Medulla oblongata (tissue), 1 donor: ENCODE measurements around the gene PAK1IP1.
A peak's percentile ranks its signal among the peaks of the same experiment; 100 is the strongest.
"Not testable (repeated sequence)": the region's sequence is repeated elsewhere in the genome, so short reads cannot be mapped to it uniquely, and the experiment has no call there.

Experiments used
- DNase-seq: peaks from one replicate; pipeline ENCODE4 v3.0.0-alpha.2; 2015; ENCODE audit errors: extremely low spot score

The PAK1IP1 gene

DNA sequence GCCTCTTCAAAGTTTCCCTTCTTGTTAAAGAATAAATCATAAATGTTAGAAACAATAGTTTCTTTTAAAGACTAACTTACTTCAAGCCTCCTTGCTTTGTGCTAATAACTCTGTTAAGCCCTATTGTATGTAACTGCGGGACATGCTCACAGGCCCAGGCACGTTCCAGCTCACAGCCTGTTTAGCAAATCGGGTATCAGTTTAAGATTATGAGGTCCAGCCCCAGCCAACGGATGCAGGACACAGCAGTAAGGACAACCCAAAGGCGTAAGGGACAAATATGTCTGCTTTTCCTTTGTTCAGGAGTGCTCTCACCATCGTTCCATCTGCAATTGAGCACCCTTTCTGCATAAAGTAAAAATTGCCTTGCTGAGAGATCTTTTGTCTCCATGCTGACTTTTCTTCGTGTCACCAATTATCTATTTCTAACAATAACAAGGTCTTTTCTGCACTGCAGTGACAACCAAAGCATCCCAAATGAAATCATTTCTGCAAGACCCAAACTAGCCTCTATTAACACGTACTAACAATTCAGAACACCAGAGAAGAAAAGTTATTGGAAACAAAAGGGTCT lies 1.7 kb upstream of the PAK1IP1 start:
- no peak for DNase-seq

DNA sequence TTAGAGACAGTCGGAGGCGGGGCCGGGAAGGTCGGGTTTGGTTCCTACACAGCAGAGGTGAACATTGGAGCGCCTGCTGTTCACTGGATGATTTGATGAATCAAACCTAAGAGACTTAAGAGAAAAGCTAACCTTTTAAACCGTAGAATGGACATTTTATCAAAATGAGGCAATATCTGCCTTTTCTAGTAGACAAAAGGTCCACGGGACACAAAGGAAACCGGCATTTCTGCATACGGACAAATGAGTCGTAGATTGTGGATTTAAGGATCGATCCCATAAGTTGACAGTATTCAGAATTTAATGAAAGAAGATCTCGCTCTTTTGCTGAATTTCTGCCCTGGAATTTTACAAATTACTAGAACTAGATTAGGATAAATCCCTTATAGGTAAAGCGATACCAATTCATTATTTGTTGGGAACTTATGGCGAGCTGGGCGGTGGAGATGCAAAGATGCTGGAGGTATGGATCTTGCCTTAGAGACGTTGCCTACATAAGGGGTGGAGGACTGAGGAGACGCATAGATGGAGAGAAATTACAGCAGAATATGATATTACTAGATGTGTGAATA lies 400 bp downstream of the PAK1IP1 start:
- DNase-seq: no peak

DNA sequence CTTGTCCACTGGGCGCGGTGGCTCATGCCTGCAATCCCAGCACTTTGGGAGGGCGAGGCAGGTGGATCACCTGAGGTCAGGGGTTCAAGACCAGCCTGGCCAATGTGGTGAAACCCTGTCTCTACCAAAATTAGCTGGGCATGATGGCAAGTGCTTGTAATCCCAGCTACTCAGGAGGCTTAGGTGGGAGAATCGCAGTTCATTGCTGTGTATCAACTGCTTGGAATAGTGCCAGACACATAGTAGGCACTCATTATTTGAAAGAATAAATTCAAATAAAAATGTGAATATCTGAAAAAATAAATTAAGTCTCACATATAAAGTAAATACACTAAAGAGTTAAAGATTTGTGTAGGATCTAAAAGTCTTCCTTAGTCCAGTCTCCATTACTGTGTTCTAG lies 1.9 kb downstream of the PAK1IP1 start:
- DNase-seq: no peak

DNA sequence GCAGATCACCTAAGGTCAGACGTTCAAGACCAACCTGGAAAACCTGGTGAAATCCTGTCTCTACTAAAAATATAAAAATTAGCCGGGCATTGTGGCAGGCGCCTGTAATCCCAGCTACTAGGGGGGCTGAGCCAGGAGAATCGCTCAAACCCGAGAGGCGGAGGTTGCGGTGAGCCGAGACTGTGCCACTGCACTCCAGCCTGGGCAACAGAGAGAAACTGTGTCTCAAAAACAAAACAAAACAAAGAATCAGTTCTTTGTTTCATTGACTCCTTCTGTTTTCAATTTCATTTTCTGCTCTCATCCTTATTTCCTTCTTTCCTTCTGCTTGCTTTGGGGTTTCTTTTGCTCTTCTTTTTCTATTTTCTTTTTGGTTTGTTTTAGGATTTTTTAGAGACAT lies 19.2 kb downstream of the PAK1IP1 start:
- no peak for DNase-seq

GRCh38 chr6:10719296-10719963 lies 24.7 kb downstream of the PAK1IP1 start:
- DNase-seq: no peak

DNA sequence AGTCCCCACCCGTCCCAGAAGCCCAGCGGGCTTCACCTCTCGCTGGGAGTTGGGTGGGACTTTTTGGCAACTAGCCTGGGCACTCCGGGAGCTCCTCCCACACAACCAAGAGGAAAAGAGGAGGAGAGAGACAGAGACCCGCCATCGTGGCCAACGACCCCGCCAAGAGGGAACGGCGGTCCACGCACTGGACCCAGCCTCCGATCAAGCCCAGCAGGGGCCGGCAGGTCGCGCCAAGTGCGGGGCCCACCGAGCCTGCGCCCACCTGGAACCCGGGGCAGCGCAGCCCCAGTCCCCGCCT lies 25.1 kb downstream of the PAK1IP1 start:
- no peak for DNase-seq

GRCh38 chr6:10720265-10720959 lies 25.6 kb downstream of the PAK1IP1 start:
- DNase-seq: peak; percentile 16

- DNase-seq: not testable (repeated sequence)
Measured at GRCh38 chr6:10720960-10721849, 26.4 kb downstream of the PAK1IP1 start.

DNA sequence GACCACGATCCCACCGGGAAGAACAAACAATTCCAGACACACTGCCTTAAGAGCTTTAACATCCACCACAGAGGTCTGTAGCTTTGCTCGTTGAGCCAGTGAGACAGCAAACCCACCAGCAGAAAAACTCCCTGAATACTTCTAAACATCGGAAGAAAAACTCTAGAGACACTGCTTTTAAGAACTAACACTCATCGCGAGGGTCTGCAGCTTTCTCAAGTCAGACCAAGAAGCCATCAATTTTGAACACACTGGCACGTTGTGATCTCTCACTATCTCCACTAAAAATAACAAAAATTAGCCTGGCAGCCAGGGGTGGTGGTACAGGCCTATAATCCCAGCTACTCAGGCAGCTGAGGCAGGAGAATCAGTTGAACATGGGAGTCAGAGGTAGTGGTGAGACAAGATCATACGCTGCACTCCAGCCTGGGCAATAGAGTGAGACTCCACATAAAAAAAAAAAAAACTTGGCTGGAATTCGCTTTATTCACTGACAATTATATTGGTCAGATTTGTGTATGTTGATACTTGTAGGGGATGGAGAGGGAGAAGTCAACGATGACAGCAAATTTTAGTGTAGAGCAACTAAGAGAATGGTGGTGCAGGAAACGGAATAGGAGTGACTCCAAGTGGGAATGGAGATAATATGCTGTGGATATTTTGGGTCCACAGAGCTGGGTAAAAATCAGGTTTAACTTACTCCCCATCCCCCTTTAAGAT lies 27.2 kb downstream of the PAK1IP1 start:
- no peak for DNase-seq

GRCh38 chr6:10722570-10722819 lies 27.7 kb downstream of the PAK1IP1 start:
- DNase-seq: no peak

DNA sequence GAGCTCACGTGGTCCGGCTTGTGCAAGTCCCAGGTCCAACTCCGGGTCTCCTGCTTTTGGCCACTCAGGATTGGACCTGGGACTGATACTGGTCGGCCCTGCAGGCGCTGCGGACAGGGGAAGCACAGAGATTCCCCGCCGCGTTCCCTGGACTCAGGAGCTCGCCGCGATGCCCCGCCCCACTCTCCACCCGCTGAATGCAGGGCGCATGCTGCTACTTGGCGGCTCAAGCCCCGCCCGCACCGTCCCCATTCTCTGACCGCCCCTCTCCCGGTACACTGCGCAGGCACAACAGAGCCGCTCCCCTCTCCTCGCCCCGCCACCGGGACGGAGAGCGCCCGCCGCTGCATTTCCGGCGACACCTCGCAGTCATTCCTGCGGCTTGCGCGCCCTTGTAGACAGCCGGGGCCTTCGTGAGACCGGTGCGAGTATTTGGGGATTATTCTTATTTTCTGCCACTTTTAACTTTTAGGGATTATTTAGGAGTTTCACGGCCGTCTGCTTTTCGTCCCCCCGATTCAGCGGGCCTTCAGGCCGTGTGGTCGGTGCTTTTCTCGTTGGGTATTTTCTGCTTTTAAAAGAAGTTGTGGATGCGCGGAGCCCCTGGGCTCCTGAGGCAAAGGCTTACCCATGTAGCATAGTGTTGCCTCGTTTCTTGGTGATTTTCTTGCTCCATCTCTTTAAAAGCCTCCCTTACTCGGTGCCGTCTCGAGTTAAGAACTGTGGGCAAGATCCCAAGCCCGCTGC lies 28.2 kb downstream of the PAK1IP1 start, which contains the start of gene TMEM14C:
Gene TMEM14C (plus strand): TSS at position 251 of the 747 bp plus-strand sequence. CDS start 1,544 bp downstream, outside the sequence.
- DNase-seq: peak; percentile 97

DNA sequence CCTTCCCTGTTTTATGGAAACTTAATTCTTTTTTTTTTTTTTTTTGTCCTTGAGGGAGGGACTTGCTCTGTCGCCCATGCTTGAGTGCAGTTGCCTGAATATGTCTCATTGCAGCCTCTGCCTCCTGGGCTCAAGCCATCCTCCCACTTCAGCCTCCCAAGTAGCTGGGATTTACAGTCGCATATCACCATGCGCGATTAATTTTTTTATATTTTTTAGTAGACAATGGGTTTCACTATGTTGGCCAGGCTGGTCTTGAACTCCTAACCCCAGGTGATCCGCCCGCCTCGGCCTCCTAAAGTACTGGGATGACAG lies 28.8 kb downstream of the PAK1IP1 start:
- DNase-seq: no peak

DNA sequence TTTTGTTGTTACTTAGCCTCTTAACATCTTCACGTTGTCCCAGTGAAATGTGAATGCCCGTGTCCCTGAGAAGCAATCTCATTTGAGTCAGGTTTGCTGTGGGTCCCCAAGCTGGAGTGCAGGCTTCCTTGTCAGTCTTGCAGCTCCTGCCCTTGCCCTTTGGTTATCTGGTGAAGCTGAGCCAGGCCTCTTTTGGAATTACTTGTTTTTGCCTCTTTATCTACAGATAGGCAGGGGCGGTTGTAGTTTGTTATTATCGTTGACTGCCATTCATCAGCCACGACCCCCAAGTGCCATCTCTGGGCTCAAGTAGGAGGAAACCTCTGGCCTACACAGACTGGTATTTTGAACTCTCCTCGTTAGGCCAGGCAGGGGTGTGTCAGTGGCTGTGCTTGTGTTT lies 30.3 kb downstream of the PAK1IP1 start:
- no peak for DNase-seq

DNA sequence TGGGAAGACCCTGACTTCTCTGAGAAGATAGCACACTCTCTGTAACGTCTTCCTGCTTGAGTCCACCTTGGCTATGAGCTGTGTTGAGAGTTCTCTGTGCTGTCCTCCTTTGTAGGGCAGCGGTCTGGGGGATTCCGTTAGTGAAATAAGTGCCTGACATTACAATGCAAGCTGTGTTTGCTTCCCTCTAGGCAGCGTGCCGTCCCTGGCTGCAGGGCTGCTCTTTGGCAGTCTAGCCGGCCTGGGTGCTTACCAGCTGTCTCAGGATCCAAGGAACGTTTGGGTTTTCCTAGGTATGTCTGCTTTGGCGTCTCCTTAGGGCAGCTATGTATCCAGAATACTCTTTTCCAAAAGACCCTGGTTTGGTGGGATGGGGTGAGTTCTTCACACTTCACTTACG lies 30.9 kb downstream of the PAK1IP1 start:
- DNase-seq: peak; percentile 75

DNA sequence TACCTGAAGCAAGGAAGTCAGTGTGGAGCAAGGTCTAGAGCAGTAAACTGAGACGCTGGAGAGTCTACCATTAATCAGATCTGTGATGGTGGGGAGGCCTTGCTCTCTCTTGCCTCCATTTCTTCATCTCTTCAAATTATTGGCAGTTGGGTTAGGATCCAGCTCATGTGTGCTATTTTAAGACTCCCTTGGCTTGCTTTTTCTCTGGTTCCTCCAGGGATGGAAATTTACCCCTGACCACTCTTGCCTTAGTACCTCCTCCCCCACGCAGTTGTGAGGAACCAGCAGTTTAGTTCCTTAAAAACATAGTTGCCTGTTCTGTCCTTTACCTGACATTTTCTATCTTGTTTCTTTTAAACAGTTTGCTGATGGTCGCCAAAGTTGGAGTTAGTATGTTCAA lies 35.5 kb downstream of the PAK1IP1 start:
- no peak for DNase-seq

GRCh38 chr6:10733151-10733715 lies 38.5 kb downstream of the PAK1IP1 start:
- DNase-seq: no peak

- DNase-seq: no peak
Measured at GRCh38 chr6:10733863-10734262, 39.1 kb downstream of the PAK1IP1 start.

DNA sequence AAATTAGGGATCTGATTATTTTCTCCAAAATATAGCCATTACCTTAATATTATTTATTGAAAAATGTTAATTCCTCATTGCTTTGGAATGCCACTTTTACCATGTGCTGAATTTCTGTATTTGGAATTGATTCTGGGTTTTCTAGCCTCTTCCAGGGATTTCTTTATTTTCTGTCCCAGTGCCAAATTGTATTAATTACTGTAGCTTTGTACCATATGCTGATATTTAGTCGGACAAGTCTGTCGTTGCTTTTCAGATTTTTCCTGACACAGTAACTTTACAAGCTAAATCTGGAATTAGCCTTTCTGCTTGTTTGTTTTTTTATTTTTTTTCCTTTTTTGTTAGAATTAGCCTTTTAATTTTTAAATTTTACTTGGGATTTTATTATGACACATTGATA lies 42.0 kb downstream of the PAK1IP1 start:
- no peak for DNase-seq

GRCh38 chr6:10740061-10740460 lies 45.3 kb downstream of the PAK1IP1 start:
- no peak for DNase-seq

GRCh38 chr6:10741643-10742042 lies 46.9 kb downstream of the PAK1IP1 start:
- not testable (repeated sequence) for DNase-seq

DNA sequence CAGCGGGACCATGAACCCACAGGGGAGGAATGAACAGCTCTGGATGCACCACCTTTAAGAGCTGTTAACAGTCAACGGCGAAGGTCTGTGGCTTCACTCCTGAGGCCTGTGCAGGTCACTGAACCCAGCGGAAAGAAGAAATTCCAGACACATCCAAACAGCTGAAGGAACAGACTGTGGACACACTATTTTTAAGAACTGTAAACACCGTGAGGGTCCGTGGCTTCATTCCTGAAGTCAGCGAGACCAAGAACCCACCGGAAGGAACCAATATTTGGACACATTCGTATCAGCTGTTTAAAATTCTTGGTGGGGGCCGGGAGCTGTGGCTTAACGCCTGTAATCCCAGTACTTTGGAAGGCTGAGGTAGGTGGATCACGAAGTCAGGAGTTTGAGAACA lies 47.5 kb downstream of the PAK1IP1 start:
- DNase-seq: no peak
